Tibial artery (tissue), 4 donors: Measurements from ENCODE around the gene TEN1.

ENCODE experiments used
- DNase-seq, 2 donors: peaks; one replicate each; pipeline ENCODE4 v3.0.0-alpha.2; 2019
- H3K27ac ChIP-seq, 2 donors: fragments of 200-600 bp; sonication (generic) in 1 of 2; 1 replicate in 1 of 2; 2 replicates in 1 of 2; pipeline ENCODE4 v1.5.1; 2018 to 2019; ENCODE audit warnings: mild to moderate bottlenecking in 1 of 2
- H3K27me3 ChIP-seq, 2 donors: fragments of 200-600 bp; sonication (generic) in 1 of 2; one replicate each; pipeline versions ENCODE4 v1.5.1 to v1.6.0; 2016 to 2019
- H3K36me3 ChIP-seq, 3 donors: fragments of 200-600 bp; sonication (generic) in 2 of 3; one replicate each; pipeline ENCODE4 v1.5.1; 2016 to 2019; ENCODE audit warnings: mild to moderate bottlenecking in 2 of 3
- H3K4me1 ChIP-seq, 4 donors: fragments of 200-600 bp; sonication (generic) in 2 of 4; 1 replicate in 3 of 4; 2 replicates in 1 of 4; pipeline ENCODE4 v1.5.1; 2016 to 2019
- H3K4me3 ChIP-seq, 2 donors: fragments of 200-600 bp; sonication (generic) in 1 of 2; 1 replicate in 1 of 2; 2 replicates in 1 of 2; pipeline ENCODE4 v1.5.1; 2018 to 2019; ENCODE audit warnings: mild to moderate bottlenecking in 2 of 2
- H3K9me3 ChIP-seq, 3 donors: fragments of 200-600 bp; sonication (generic) in 1 of 3; one replicate each; pipeline ENCODE4 v1.5.1; 2016 to 2019
- CTCF ChIP-seq, 2 experiments: fragments of 200-600 bp in 1 of 2; fragments of 450-650 bp in 1 of 2; IDR thresholded peaks; one replicate each; pipeline ENCODE4 v1.5.1; 2017 to 2019; ENCODE audit warnings: antibody characterized with exemption in 2 of 2, mild to moderate bottlenecking in 1 of 2, moderate library complexity in 1 of 2
- intact Hi-C: fragments of 100-400 bp; cut with DNase I; formaldehyde crosslinking; loops from one replicate; pipeline ENCODE4 v1.15.0; 2023; ENCODE audit warnings: low total_unique reads

The TEN1 gene

GRCh38 chr17:75991396-75991795, 12.4 kb downstream of the TEN1 start:
- no peak for TF ChIP-seq CTCF (IDR thresholded peaks at IDR 0.05)
- no peak for DNase-seq
- no peaks in the 10 kb centered on the region for H3K4me1 ChIP-seq
- peaks cover 0 to 56% (median 23%) of the 10 kb centered on the region in 3 donors for H3K36me3 ChIP-seq
- intact Hi-C loops: no loop called here
- no peak overlapping the region for H3K4me3 ChIP-seq
- no peak overlapping the region for H3K27ac ChIP-seq
- H3K27me3 ChIP-seq: no peaks in the 10 kb centered on the region
- no peaks in the 10 kb centered on the region for H3K9me3 ChIP-seq

GRCh38 chr17:75994802-75995370, 15.8 kb downstream of the TEN1 start:
- Histone ChIP-seq H3K4me1 (peaks cover 0 to 4% (median 0%) of the 10 kb centered on the region in 4 donors), H3K9me3 (no peaks in the 10 kb centered on the region), H3K27me3 (no peaks in the 10 kb centered on the region), H3K36me3 (peaks cover 0 to 52% (median 18%) of the 10 kb centered on the region in 3 donors), H3K27ac (no peak overlapping the region), H3K4me3 (no peak overlapping the region)
- DNase-seq: no peak
- intact Hi-C loops: no loop called here
- no peak for TF ChIP-seq CTCF (IDR thresholded peaks at IDR 0.05)

GRCh38 chr17:75995385-75995925, 16.4 kb downstream of the TEN1 start:
- DNase-seq: peak in 1 of 2 donors; percentile 45
- no peak overlapping the region for H3K27ac ChIP-seq
- H3K36me3 ChIP-seq: peaks cover 0 to 56% (median 23%) of the 10 kb centered on the region in 3 donors
- intact Hi-C loops: no loop called here
- H3K27me3 ChIP-seq: no peaks in the 10 kb centered on the region
- TF ChIP-seq CTCF (IDR thresholded peaks at IDR 0.05): no peak
- H3K4me1 ChIP-seq: peaks cover 0 to 7% (median 0%) of the 10 kb centered on the region in 4 donors
- no peak overlapping the region for H3K4me3 ChIP-seq
- H3K9me3 ChIP-seq: no peaks in the 10 kb centered on the region

- Histone ChIP-seq H3K36me3 (peaks cover 0 to 60% (median 16%) of the 10 kb centered on the region in 3 donors), H3K27me3 (no peaks in the 10 kb centered on the region), H3K27ac (no peak overlapping the region), H3K4me3 (no peak overlapping the region), H3K4me1 (peaks cover 0 to 8% (median 0%) of the 10 kb centered on the region in 4 donors), H3K9me3 (no peaks in the 10 kb centered on the region)
- peak in 1 of 2 donors; percentile 63 for DNase-seq
- intact Hi-C loops: no loop called here
- TF ChIP-seq CTCF (IDR thresholded peaks at IDR 0.05): no peak
These were observed 17.9 kb downstream of the TEN1 start for GRCh38 chr17:75996665-75997590.

- Histone ChIP-seq H3K9me3 (no peaks in the 10 kb centered on the region), H3K4me1 (peaks cover 0 to 8% (median 0%) of the 10 kb centered on the region in 4 donors), H3K27me3 (no peaks in the 10 kb centered on the region), H3K36me3 (peaks cover 0 to 59% (median 10%) of the 10 kb centered on the region in 3 donors), H3K4me3 (no peak overlapping the region), H3K27ac (no peak overlapping the region)
- intact Hi-C loops: no loop called here
- no peak for TF ChIP-seq CTCF (IDR thresholded peaks at IDR 0.05)
- DNase-seq: no peak
These were observed 19.3 kb downstream of the TEN1 start for GRCh38 chr17:75998327-75998795.
